NT2/D1 (cell line): ENCODE data around the gene MOGAT3.

Experiments used
- YY1 ChIP-seq: IDR thresholded peaks from 2 replicates; pipeline ENCODE4 v1.6.1; 2011; ENCODE audit not compliant: insufficient read length, insufficient read depth
- ZNF274 ChIP-seq: IDR thresholded peaks from 2 replicates; pipeline ENCODE4 v1.6.1; 2011; ENCODE audit warnings: mild to moderate bottlenecking, low read depth, low read length

GRCh38 chr7:101210143-101210542 lies 9.3 kb upstream of the MOGAT3 start:
- TF ChIP-seq YY1 (no peak), ZNF274 (no peak)
